ENCODE data around the gene LMBR1.

Gene LMBR1

GRCh38 chr7:156791241-156791640, 101.7 kb downstream of the LMBR1 start:
- DNase-seq: no peak

DNA sequence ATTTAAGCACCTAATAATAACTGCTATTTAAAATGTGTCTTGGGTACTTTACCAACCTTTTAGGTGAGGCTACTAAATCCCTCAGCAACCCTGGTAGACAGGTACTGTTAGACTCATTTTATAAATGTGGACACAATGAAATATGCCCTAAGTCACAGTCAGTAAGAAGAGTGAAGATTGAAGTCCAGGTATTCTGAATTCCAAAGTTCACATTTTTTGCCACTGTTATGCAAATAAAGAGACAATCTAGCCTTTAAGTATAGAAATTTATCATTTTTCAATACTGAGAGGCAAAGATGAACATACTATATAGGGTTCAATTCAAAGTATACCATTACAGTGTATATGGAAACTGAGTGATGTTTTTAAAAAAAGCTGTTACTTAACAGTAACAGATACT, 102.7 kb downstream of the LMBR1 start:
- no peak for DNase-seq

DNA sequence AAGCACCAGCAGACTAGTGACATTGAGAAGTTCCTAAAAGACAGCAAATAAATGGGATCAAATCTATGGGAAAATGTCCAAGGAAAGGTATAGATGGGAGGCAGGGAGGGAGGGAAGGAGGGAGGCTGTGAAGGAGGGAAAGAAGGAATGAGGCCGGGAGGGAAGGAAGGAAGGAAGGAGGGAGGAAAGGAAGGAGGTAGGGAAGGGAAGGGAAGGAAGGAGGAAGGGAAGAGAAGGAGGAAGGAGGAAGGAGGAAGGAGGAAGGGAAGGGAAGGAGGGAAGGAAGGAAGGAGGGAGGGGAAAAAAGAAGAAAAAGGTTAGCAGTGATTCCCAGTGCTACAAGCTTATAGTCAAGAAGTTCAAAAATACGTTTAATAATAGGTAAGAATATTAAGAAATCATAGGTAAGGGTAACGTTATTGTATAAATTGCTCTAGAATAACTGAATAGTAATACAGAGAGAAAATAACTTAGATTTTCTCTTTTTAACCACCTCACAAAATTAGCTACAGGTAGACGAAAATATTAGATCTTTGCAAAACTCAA, 106.9 kb downstream of the LMBR1 start:
- DNase-seq: no peak

DNA sequence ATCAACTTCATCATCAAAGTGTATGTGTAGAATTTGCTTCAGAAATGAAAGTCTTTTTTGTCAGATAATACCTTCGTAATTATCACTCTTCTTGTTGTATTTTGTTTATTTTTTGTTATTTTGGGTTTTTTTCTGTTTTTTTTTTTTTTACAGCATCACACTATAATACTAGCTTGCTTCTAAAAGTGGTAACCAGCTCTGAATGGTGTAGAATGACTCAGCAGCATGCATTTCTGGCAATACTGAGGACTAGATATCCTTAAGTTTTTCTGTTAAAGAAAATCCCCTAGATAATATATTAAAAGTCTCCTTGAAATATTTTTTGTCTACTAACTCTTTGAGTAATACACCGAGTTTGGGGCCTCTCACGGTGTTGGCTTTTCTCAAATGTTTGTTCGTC, 109.1 kb downstream of the LMBR1 start:
- no peak for DNase-seq

GRCh38 chr7:156781972-156782371, 111.0 kb downstream of the LMBR1 start:
- no peak for DNase-seq

DNA sequence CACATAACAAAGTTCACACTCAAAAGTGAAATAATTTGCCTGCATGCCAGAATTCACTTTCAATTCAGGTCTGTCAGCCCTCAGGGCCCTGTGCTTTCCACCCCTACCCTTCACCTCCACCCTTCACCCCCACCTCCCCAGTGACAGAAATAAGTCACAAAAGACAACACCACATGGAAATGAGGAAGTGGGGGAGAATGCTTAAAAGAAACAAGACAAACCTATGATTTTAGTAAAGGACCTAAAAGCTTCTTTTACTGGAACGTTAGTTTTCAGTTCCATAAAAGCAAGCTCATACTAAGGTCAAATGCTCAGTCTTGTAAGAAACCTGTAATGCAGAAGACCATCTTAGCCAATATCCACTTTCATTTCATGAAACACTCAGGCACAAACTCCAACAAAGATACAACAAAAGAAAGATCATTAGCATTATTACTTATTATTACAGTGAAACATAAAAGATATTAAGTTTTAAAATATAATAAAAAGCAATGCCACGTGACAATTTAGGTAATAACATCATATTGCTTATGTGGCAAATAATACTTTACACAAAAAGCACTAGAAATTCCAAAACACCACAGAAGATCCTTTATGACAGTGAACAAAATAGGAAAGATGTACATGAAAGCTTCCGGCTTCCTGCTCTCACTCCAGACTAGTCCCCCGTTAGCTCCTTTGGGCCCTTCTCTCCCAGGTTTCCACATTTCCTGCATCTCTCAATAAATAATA, 112.1 kb downstream of the LMBR1 start:
- DNase-seq: no peak

- no peak for DNase-seq
These were observed 114.3 kb downstream of the LMBR1 start for GRCh38 chr7:156778668-156779067.

DNA sequence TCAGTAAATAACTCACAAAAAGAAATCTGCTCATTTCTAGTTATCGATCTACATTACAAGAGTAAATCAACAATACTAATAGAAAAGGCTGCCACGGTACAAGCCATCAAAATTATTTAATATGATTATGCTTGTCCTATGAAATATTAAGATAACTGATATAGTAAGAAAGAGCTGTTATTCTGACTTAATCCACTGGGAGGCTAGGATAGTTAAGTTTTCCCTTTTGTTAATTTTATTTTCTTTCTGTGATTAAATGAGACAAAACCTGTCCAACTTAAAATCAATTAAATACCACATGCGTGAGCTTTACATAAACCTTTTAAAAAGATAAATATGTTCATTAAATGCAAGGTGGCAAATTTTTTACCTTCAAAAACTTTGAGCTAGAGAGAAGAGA, 114.8 kb downstream of the LMBR1 start:
- no peak for DNase-seq

DNA sequence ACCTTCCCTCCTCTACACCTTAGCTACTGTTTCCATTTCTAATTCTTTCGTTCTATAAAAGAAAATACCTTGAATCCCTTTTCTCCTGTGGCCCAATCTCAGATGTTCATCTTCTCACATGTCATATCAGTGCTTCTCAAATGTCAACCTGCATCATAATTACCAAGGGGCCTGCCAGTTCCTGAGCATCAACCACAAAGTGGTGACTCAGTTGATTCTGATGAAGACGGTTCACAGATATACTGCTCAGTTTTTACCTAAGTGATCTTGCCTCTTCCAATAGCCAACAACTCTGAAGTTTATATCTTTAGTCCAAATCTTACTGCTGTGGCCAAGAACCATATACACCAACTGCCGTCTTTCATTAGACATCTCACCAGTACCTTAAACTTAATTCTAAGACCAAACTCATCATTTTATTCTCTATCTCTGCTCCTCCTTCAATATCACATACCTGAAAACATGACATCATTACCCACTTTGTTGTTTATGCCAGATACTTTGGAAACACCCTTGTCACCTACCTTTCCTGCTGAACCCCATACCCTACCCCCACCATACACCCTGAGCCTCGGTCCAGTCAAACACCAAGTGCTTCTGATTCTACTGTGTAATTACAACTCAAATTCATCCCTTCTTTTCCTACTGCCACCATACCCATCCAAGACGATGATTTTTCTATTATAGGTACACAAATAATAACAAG, 115.5 kb downstream of the LMBR1 start:
- no peak for DNase-seq

DNA sequence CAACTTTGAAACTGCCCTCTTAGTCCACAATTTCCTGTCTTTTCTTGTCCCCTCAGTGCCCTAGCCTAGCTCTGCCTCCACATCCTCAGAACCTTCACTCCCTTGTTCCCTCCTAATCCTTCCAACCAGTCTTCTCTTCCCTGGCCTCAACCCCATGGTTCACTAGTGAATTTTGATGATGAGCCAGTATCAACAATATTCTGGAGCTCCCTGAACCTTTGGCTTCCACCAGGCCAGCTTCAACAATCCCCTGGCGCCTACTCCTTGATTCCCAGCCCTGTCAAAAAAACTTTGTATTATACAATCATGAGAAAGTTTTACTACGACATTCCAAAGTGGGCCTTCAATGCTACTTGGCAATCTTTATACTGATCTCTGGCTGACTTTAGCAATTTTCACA, 116.5 kb downstream of the LMBR1 start:
- DNase-seq: no peak

DNA sequence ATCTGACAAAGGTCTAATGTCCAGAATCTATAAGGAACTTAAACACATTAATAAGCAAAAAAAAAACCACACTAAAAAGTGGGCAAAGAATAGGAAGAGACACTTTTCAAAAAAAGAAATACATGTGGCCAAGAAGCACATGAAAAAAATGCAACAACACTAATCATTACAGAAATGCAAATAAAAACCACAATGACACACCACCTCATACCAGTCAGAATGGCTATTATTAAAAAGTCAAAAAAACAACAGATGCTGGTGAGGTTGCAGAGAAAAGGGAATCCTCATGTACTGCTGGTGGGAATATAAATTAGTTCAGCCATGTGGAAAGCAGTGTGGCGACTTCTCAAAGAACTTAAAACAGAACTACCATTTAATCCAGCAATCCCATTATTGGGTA, 119.0 kb downstream of the LMBR1 start:
- no peak for DNase-seq

DNA sequence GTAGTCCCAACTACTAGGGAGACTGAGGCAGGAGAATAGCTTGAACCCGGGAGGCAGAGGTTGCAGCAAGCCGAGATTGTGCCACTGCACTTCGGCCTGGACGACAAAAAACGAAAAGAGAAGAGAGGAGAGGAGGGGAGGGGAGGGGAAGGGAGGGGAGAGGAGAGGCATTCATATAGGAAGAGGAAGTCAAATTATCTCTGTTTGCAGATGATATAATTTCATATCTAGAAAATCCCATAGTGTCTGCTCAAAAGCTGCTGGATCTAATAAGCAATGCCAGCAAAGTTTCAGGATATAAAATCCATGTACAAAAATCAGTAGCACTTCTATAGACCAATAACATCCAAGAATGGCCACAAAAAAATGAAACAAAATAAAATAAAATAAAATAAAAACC, 120.3 kb downstream of the LMBR1 start:
- no peak for DNase-seq

- DNase-seq: no peak
These were observed 124.1 kb downstream of the LMBR1 start for GRCh38 chr7:156768698-156769472.

DNA sequence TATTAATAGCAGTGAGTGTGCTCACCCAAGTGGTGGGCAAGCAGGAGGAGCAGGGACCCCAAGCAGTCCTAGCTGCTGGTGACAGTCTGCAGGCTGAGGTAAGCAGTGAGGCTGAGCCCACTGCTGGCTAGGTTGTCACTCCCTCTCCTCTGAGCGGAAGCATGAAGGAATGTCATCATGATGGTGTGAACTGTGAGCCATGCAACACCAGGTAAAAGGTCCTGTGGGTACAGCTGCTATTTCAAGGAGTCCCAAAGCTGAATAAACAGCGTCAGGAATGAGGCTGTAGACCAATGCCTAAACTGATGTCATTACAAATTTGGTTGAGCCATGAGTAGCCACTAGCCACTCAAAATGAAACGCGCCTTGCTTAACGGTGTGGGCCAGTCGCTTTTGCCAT, 126.3 kb downstream of the LMBR1 start:
- no peak for DNase-seq

- DNase-seq: no peak
These were observed 126.9 kb downstream of the LMBR1 start for GRCh38 chr7:156765901-156766656.

- no peak for DNase-seq
These were observed 128.2 kb downstream of the LMBR1 start for GRCh38 chr7:156764766-156765165.

DNA sequence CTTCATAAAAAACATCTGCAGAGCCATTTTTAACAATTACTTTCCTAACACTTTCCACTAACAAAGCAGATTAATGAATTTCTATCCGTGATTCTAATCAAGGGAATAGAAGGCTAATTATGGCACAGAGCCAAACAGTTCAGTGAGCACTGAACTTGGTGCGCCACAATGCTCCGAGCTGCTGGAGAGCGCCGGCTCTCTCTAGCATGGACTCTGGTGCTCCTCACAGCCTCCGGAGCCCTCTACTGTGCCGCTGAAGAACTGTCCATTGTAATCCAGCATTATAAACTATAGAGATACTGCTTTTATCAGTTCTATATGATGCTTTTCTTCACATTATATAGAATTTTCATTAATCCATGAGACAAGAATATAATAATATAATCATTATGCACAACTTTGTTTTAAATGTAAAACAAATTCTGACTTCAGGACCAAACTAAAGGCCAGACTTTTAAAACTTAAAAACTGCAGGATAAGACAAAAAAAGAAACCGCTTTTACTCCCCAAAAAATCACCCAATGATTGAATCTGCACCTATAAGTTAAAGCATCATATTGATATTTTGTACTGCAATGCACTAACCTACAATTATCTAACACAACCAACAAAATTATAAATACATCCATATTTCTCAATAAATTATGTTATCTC, 128.8 kb downstream of the LMBR1 start:
- DNase-seq: no peak

DNA sequence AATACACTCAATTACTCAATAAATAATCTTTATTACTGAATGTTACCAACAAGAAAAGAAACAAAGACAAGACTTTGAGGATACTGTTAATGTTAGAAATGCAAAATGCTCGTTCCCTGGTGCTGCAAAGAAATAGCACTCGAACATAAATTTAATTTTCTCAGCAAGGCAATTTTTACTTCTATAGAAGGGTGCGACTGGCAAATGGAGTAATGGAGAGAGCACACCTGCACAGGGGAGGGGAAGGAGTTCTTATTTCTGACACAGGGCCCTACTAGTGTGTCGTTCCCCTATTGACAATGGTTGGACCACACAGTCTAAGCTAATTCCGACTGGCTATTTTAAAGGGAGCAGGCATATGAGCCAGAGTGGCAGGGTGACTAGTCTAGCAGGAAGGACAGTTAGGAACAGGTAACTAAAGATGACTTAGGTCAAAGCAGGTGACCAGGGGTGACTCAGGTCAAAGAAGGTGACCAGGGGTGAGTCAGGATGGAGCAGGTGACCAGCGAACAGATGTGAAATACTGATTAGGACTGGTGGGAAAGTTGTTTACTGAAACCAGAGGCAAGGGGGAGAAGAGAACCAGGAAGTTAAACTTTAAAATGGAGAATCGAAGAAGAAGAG, 133.3 kb downstream of the LMBR1 start:
- DNase-seq: no peak

- no peak for DNase-seq
These were observed 133.8 kb downstream of the LMBR1 start for GRCh38 chr7:156759143-156759542.

DNA sequence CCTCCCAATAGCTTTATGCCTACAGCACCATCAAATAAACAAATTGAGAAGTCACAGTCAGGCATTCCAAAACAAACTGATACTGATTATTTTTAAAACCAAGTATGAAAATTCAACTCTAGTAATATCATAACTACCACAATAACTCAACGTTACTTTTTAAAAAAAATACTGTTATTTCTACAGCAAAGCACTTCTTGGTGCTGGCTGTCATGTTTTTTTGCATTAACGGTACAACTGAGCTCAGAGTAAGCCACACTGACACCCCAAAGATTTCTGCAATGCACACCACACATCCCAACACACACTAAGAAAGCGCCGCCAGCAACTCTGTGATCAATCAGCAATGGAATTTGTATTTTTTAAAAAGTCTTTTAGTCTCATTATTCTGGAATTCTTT, 138.8 kb downstream of the LMBR1 start:
- DNase-seq: no peak

- no peak for DNase-seq
These were observed 139.4 kb downstream of the LMBR1 start for GRCh38 chr7:156753630-156754029.

DNA sequence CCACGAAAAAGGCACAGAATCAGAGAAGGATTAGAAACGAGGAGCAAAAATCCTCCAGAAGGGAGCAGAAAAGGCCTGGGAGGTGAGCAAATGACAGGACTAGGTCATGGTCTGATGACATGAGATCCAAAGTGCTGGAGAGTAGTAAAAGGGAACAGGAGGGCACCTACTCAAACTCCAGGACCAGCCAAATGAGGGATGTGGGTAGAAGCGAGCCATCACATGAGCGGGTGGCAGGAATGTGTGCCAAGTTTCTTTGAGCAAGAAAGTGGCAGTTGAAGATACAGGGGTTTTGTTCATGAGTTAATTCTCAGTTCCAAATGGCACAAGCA, 139.8 kb downstream of the LMBR1 start:
- DNase-seq: no peak
